GM18951 (cell line): ENCODE measurements around the gene CDH13.

Experiments used
- POLR2A ChIP-seq: IDR thresholded peaks from 4 replicates; pipeline ENCODE4 v1.6.1; 2011; ENCODE audit warnings: mild to moderate bottlenecking; ENCODE audit not compliant: insufficient read length, insufficient read depth; ENCODE audit errors: extremely low read depth
- in situ Hi-C: fragments of 300-500 bp; cut with MboI; formaldehyde crosslinking; loops from one replicate; pipeline ENCODE4 v1.12.0; 2022; ENCODE audit warnings: low sequenced_read_pairs, mixed read lengths, inconsistent platforms; ENCODE audit not compliant: unreplicated experiment

CDH13 gene

DNA sequence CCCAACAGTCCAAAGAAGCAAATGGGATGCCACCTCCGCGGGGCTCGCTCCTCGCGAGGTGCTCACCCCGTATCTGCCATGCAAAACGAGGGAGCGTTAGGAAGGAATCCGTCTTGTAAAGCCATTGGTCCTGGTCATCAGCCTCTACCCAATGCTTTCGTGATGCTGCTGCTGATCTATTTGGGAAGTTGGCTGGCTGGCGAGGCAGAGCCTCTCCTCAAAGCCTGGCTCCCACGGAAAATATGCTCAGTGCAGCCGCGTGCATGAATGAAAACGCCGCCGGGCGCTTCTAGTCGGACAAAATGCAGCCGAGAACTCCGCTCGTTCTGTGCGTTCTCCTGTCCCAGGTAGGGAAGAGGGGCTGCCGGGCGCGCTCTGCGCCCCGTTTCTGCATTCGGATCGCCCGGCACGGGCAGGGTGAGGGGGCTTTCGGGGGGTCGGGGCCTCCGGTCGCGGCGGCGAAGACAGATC is at the start of gene CDH13:
Gene CDH13, plus strand, starts transcription at position 179 of the 471 bp plus-strand sequence.
- in situ Hi-C loops, result no loop called here
- no peak for TF ChIP-seq POLR2A

DNA sequence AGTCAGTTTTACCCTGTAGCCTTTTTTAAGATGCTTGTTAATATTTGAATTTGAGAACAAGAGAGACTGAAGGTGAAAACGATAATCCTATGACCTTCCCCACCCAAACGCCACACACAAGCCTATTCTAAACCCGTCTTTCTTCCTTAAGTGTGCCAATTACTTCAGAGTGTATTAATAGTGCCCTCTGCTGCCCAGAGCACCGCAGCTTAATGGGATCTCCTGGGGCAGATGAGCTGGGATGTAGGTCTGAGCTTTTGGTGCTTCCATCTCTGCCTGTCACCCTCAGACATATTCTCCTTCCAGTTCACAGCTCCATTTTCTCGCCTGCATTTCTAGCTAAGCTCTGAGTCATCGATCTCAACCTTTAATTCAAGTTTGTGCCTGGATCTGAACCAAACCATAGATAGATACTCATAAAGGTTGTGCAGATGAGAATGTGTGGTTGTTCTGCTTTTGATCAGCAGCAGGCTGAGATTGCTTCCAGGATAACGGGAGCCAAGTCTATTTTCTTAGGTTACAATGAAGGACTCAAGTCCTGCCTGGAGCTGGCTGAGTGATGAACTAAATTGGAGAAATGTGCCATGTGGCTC is 46.4 kb upstream of the CDH13 start:
- no peak for TF ChIP-seq POLR2A
- in situ Hi-C loops, result no loop called here

DNA sequence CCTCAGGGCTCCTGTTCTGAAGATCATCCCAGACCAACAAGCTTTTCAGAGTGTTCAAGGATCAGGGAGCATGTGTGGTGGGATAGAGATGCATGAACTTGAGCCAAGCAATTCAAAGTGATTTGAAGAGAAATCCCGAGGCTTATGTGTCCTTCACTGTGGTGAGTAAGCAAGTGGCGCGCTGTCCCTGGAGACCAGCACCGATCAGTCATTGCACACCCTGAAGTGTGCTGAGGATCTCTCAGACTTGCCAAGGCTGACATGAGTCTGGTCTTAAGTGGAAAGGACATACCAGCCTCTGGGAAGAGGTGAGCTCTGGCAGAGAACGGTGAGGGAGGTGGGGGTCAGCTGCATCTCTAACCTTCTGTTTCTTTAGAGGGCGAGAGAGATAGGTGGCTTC is 43.8 kb upstream of the CDH13 start:
- TF ChIP-seq POLR2A, result no peak
- in situ Hi-C loops, result no loop called here

DNA sequence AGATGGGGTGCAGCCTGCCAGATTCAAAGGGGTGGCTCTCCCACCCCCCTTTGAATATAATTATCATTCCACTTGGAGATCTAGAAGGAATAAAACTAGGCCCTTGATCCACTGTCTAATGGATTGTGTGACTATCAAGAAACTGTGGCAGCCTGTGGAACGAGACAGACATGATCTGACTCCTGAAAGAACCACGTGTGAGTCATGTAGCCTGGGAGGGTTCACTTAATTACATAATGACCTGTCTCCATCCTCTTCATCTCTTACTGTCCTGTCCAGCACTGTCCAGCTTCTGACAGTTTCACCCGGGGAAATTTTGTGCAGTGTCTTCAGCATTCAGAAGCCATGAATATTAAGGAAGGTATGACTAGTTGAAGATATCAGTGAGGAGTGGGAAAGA is 43.3 kb upstream of the CDH13 start:
- no peak for TF ChIP-seq POLR2A
- in situ Hi-C loops, result no loop called here

DNA sequence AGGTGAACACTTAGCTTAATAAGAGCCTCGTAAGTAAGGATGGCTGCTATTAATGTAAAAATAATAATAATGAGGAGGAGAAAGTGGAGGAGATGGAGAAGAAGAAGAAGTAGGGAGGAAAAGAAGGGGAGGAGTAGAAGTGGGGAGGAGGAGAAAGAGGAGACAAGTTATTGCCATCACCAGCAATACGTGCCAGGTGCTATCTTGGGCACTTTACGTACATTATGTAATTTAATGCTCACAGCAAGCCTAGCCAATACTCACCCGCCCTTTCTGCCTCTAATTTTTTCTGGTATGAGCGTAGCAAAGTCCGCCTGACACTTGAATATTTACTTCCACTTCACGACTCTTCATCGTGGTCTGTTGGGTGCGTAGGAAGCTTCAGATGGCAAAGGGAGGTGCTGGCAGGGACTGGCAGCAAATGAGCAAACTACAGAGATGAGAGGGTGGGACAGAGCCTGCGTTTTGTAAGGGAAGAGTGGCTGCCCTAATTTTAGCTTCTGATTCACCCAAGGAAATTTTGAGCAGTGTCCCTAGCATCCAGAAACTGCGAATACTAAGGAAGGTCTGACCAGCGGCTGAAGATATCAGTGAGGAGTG is 42.1 kb upstream of the CDH13 start:
- no peak for TF ChIP-seq POLR2A
- in situ Hi-C loops, result no loop called here

DNA sequence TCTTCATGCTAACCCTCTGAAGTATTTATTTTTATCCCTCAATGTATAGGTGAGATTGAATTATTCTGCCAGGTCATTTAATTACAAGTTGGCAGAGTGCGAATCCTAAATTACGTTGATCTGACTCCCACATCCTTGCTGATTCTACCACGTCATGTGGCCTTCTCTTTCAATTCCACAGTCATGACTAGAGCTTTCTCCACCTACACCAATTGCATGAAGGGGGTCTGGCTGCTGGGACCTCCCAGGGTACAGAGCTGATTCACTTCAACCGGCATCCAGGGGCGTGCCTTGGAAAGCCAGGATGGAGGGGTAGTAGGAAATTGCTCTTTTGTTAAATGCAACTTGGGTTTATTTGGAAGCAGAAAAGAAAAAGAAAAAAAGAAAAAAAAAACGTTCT is 41.1 kb upstream of the CDH13 start:
- in situ Hi-C loops, result no loop called here
- no peak for TF ChIP-seq POLR2A

DNA sequence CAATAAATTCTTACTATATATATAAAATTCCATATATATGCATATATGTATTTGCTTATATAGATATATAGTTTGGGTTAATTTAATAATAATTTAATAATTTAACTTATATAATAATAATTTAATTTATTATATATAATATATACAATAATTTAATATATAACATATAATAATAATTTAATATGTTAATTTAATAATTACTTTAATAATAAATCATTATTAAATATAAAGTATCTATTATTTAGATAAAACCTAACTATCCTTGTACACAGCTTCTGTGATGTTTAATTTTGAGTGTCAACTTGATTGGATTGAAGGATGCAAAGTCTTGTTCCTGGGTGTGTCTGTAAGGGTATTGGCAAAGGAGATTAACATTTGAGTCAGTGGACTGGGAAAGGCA is 40.6 kb upstream of the CDH13 start:
- in situ Hi-C loops, result no loop called here
- no peak for TF ChIP-seq POLR2A

DNA sequence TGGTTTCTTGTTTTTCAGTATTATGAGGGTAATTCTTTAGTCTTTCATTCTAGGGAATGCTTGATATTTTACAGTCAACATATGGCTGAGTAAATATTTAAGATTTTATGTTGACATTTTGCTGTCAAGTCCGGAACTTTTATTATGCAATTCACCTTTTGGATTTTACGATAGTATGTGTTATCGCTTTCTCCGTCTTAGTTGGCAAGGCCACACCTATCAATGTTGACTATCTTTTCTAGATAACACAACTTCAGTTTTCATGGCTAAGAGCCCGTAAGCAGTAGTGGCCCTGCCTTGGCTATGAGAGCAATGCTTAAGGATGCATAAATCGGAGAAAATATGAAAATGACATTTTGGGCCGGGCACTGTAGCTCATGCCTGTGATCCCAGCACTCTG is 39.5 kb upstream of the CDH13 start:
- in situ Hi-C loops, result no loop called here
- TF ChIP-seq POLR2A, result no peak

DNA sequence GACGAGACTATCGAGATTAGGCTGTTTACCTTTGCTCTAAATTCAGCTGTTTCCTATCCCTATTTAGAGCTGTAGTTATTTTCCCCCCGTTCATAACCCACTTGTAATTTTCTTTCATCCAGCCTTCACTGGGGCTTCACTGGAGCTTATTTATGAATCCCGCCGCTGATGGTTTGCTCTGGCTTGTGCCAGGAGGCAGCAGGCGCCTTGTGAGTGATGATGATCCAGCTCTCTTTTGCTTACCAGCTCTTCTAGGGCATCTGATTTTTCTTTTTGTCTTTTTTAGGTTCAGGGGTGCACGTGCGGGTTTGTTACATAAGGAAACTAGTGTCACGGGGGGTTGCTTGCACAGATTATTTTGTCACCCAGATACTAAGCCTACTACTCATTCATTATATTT is 37.4 kb upstream of the CDH13 start:
- in situ Hi-C loops, result no loop called here
- TF ChIP-seq POLR2A, result no peak

DNA sequence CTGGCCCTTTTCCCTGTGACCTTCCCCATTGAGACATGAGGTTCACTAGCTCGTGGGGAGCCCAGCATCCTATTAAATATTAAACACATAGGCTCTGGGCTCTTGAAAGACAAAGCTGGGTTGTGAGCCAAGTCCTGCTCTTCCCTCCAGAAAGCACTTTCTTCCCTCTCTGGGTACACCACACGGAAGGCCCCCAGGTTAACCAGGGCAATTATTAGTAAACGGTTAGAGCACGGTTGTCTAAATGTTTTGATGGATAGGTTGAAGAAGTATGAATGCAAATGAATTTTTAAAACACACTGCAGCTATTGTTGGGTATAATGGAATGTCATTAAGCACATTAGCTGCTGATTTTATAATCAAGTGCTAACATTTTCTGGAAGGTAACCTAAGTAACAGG is 32.7 kb upstream of the CDH13 start:
- no peak for TF ChIP-seq POLR2A
- in situ Hi-C loops, result no loop called here

DNA sequence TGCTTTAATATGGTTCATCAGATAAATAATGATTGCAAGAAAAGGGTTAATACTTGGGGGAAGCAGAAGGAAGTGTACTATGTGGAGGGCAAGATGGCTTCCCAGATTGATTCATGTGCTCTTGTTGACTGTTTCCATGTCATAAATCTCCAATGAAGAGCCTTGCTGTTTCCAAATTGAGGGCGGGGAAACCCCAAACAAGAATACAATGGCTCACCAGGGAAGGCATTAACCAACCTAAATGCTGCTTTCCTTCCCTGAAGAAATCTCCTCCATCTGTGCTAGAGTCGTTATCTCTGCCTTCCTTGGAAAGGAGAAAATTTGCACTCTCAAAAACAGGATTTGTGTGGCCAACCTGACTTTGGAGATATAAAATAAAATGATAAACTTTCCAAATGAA is 28.0 kb upstream of the CDH13 start:
- TF ChIP-seq POLR2A, result no peak
- in situ Hi-C loops, result no loop called here

DNA sequence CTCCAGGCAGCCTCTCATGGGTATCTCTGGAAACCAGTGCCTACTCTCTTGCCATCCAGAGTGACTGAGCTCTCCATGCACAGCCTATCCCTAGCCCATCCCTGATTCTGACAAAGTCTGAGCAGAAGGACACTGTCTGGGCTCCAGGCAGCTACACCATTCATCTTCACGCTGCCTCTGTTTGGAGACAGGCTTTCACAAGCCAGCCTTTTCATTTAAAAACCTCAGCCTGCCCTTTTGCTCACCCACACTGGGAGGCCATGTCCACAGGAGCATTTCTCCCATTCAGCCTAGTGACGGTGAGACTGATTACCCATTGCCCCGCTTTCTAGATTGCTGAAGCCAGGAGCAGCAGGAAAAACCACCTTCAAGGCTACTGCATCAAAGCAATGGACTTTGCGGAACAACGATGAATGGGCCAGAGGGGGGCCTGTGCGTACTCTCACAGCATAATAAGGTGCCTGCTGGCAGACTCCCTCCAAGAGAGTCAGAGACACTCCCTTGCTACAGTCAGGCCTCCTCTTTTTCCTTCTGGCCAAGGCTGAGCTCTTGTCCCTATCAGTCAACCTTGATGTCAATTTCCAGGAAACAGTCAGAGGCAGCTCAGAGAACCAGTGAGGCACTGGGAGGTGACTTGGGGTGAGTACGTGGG is 24.7 kb upstream of the CDH13 start:
- in situ Hi-C loops, result no loop called here
- no peak for TF ChIP-seq POLR2A

DNA sequence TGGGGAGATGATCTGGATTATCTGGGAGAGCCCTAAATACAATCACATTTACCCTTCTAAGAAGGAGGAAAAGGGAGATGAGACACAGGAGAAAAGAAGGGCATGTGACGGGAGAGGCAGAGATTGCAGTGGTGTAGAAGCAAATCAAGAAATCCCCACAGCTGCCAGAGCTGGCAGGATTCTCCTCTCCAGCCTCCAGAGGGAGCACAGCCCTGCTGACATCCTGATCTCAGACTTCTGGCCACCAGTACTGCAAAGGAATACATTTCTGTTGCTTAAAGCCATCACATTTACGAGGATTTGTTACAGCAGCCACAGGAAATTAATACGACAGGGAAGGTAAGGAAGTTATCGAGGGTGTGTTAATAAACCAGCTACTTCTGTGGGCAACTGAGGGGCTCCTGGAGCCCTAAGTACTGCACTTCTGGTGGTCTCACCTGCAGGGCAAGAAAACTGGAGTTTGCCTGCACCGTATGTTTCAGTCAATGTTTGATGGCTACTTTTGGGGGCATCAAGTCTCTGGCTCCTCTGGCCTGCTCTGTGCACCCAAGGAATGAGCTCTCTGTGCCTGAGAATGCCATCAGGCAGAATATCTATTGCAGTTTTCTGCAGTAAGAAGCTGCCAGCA is 22.9 kb upstream of the CDH13 start:
- in situ Hi-C loops, result no loop called here
- TF ChIP-seq POLR2A, result no peak

DNA sequence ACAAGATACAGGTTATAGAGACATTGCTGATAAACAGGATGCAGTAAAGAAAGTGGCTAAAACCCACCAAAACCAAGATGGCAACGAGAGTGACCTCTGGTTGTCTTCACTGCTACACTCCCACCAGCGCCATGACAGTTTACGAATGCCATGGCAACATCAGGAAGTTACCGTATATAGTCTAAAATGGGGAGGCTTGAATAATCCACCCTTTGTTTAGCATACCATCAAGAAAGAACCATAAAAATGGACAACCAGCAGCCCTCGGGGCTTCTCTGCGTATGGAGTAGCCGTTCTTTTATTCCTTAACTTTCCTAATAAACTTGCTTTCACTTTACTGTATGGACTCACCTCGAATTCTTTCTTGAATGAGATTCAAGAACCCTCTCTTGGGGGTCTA is 21.7 kb upstream of the CDH13 start:
- TF ChIP-seq POLR2A, result no peak
- in situ Hi-C loops, result no loop called here

DNA sequence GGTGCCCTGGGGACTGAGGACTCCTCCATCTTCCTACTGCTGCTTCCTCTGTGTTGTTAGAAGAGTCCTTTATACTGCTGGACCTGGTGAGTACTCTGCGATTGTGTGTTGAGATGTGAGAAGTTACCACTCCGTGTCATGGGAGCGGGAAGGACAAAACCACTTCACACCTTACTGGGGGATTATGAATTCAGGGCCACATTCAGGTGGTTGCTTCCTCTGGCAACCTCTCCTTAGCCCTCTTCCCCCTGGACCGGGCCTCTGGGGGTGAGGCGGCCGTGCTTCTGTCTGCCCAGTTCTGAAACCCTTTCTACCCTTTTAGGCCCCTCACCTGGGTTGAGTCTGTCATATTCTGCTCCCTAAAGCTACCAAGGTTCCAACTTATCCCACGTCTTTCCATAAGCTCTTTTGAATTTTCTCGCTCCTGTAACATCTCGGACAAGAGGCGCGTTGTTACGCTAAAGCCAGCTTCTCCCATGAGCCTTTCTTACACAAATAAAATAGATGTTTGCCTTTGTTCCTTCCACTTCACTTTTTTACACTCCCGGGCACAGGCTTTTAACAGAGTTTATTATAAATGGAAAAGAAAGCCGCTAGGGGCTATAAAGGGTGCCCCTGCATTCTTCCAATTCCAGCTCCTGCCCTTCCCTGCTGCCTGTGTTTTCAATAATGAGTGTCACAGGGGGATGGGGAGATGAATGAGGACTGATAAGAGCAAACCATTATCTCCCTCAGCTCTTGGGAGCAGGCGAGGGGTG is 20.7 kb upstream of the CDH13 start:
- no peak for TF ChIP-seq POLR2A
- in situ Hi-C loops, result no loop called here
